ENCODE results near the gene DCST1. TPM values are rescaled to one million over a fixed set of nuclear protein-coding genes. Genes with fewer than 3 reads are reported as not detected.
A peak's percentile ranks its signal among the peaks of the same experiment; 100 is the strongest.

The DCST1 gene
- total and polyA plus RNA-seq, 2 of the 13 experiments (the other 11 are each of a cell fraction or from before 2014, with no cell fraction given) = 0.04 TPM; not detected in 1

DNA sequence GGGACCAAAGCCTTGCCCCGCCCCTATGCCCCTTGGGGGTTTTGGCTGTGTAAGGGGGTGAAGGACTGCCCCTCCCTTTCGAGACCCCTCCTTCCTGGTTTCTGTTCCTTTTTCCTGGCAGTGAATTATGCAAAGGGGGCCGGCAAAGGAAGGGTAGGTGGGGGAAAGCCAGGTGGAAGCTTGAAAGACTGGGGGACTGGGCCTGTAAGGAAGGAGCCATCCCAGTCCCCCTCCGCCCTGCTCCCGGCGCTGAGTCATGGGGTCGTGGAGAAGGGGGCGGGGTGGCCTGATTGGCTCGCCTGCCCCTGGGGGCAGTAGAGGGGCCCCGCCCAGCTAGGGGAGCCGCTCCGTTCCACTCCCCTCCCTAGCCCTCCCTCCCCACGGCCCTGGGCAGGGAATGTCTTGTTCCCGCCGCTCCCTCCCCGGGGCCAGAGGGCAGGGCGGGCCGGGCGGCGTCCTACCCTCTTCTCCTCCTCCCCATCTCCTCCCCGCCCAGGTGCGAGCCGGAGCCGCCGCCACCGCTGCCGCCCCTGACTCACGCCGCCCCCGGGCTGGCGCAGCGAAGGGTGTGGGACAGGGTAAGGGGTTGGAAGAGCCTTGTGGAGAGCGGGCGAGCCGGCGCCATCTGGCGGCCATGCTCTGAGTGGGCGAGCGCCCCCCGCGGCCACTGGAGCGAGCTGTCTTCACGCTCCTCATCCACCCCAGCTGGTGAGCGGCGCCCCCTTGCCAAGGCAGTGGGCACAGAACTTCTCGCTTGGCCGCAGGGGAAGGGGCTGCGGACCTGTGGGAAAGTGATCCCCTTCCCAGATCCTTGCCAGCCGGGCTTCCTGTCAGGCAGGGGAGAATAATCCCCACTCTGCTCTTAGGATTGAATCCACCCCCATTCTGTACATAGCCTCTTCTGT, 16.3 kb upstream of the DCST1 start (continued):
- TF ChIP-seq KAT7 (CRISPR knock-in tag; IDR thresholded peaks at IDR 0.05; ENCODE audit: borderline replicate concordance) (peak; percentile 97; the same call in 1 of the 2 replicates), ZNF776 (CRISPR knock-in tag; IDR thresholded peaks at IDR 0.05) (peak; percentile 86), TBP (CRISPR knock-in tag; IDR thresholded peaks at IDR 0.05) (no peak), HCFC1 (IDR thresholded peaks at IDR 0.05; ENCODE audit: low read depth, low read length) (peak; percentile 8; the same call in 1 of the 2 replicates), ZNF136 (CRISPR knock-in tag; IDR thresholded peaks at IDR 0.05; ENCODE audit: low read depth) (peak; percentile 84; the same call in 1 of the 2 replicates), RARA (CRISPR knock-in tag; IDR thresholded peaks at IDR 0.05) (0 out of 2 replicates have a peak, but pooled peaks have one; percentile 22), ZNF543 (CRISPR knock-in tag; IDR thresholded peaks at IDR 0.05) (0 out of 2 replicates have a peak, but pooled peaks have one; percentile 30), HMGA1 (CRISPR knock-in tag; conservative IDR thresholded peaks at IDR 0.05) (no peak), ZMYM3 (CRISPR knock-in tag; IDR thresholded peaks at IDR 0.05) (peak; percentile 44; the same call in 1 of the 2 replicates), SP4 (CRISPR knock-in tag; IDR thresholded peaks at IDR 0.05) (peak; percentile 63; the same call in 1 of the 2 replicates), ZNF768 (CRISPR knock-in tag; IDR thresholded peaks at IDR 0.05) (peak; percentile 63; the same call in 1 of the 2 replicates), ZNF10 (CRISPR knock-in tag; IDR thresholded peaks at IDR 0.05; ENCODE audit: borderline replicate concordance, low read depth) (no peak), ZNF598 (CRISPR knock-in tag; IDR thresholded peaks at IDR 0.05; ENCODE audit: borderline replicate concordance) (peak; percentile 59; the same call in 1 of the 2 replicates), EP300 (IDR thresholded peaks at IDR 0.05; ENCODE audit: low read depth in 2 of 2, low read length in 2 of 2) (peak in 1 of 2 experiments; percentile 20; a peak in 1 of 4 replicates), EP300 (CRISPR knock-in tag; IDR thresholded peaks at IDR 0.05; ENCODE audit: borderline replicate concordance) (peak; percentile 52; the same call in 1 of the 2 replicates), WIZ (CRISPR knock-in tag; IDR thresholded peaks at IDR 0.05) (peak; percentile 60; the same call in 1 of the 2 replicates), FOXK1 (CRISPR knock-in tag; IDR thresholded peaks at IDR 0.05; ENCODE audit: borderline replicate concordance, low read depth) (peak; percentile 46; the same call in 1 of the 2 replicates), CBFB (CRISPR knock-in tag; IDR thresholded peaks at IDR 0.05) (peak; percentile 83; the same call in 1 of the 2 replicates), KLF16 (CRISPR knock-in tag; IDR thresholded peaks at IDR 0.05) (peak in 1 of 2 experiments; percentile 96; a peak in 2 of 4 replicates), NCOR1 (IDR thresholded peaks at IDR 0.05; ENCODE audit: borderline replicate concordance, low read length) (no peak), TOPORS (CRISPR knock-in tag; IDR thresholded peaks at IDR 0.05) (peak; percentile 38; the same call in 1 of the 2 replicates)
- TF ChIP-seq, protein P1, sequence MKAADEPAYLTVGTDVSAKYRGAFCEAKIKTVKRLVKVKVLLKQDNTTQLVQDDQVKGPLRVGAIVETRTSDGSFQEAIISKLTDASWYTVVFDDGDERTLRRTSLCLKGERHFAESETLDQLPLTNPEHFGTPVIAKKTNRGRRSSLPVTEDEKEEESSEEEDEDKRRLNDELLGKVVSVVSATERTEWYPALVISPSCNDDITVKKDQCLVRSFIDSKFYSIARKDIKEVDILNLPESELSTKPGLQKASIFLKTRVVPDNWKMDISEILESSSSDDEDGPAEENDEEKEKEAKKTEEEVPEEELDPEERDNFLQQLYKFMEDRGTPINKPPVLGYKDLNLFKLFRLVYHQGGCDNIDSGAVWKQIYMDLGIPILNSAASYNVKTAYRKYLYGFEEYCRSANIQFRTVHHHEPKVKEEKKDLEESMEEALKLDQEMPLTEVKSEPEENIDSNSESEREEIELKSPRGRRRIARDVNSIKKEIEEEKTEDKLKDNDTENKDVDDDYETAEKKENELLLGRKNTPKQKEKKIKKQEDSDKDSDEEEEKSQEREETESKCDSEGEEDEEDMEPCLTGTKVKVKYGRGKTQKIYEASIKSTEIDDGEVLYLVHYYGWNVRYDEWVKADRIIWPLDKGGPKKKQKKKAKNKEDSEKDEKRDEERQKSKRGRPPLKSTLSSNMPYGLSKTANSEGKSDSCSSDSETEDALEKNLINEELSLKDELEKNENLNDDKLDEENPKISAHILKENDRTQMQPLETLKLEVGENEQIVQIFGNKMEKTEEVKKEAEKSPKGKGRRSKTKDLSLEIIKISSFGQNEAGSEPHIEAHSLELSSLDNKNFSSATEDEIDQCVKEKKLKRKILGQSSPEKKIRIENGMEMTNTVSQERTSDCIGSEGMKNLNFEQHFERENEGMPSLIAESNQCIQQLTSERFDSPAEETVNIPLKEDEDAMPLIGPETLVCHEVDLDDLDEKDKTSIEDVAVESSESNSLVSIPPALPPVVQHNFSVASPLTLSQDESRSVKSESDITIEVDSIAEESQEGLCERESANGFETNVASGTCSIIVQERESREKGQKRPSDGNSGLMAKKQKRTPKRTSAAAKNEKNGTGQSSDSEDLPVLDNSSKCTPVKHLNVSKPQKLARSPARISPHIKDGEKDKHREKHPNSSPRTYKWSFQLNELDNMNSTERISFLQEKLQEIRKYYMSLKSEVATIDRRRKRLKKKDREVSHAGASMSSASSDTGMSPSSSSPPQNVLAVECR (CRISPR knock-in tag; IDR thresholded peaks at IDR 0.05; ENCODE audit: borderline replicate concordance) = peak; percentile 90
- TF ChIP-seq, protein P2, sequence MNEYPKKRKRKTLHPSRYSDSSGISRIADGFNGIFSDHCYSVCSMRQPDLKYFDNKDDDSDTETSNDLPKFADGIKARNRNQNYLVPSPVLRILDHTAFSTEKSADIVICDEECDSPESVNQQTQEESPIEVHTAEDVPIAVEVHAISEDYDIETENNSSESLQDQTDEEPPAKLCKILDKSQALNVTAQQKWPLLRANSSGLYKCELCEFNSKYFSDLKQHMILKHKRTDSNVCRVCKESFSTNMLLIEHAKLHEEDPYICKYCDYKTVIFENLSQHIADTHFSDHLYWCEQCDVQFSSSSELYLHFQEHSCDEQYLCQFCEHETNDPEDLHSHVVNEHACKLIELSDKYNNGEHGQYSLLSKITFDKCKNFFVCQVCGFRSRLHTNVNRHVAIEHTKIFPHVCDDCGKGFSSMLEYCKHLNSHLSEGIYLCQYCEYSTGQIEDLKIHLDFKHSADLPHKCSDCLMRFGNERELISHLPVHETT (CRISPR knock-in tag; conservative IDR thresholded peaks at IDR 0.05) = peak; percentile 73
